Ramos (cell line): ENCODE results near the gene NDUFB10.
"Not testable (repeated sequence)": the region's sequence is repeated elsewhere in the genome, so short reads cannot be mapped to it uniquely, and the experiment has no call there.

Experiments
- in situ Hi-C: fragments of 300-500 bp; cut with MboI; formaldehyde crosslinking; loops from one replicate; pipeline ENCODE4 v1.14.3; 2022; ENCODE audit warnings: low sequenced_read_pairs; ENCODE audit not compliant: unreplicated experiment

NDUFB10 gene

GRCh38 chr16:1923299-1924034 is 35.9 kb upstream of the NDUFB10 start:
- in situ Hi-C loops = no loop called here

- in situ Hi-C loops = no loop called here
These were observed 35.2 kb upstream of the NDUFB10 start for GRCh38 chr16:1924095-1924494.

- in situ Hi-C loops = no loop called here
These were observed 33.1 kb upstream of the NDUFB10 start for GRCh38 chr16:1926271-1926670.

GRCh38 chr16:1929105-1929504 is 30.2 kb upstream of the NDUFB10 start:
- in situ Hi-C loops = no loop called here

- in situ Hi-C loops = loop anchor here (5.0 kb wide), 1 partner anchor 72 kb away; no protein-coding TSS in a partner anchor
These were observed 29.6 kb upstream of the NDUFB10 start for GRCh38 chr16:1929578-1930337.

GRCh38 chr16:1930338-1930720 is 29.0 kb upstream of the NDUFB10 start:
- in situ Hi-C loops = loop anchor here (5.0 kb wide), 1 partner anchor 73 kb away; no protein-coding TSS in a partner anchor

- in situ Hi-C loops = loop anchor here (5.0 kb wide), 1 partner anchor 75 kb away; no protein-coding TSS in a partner anchor
These were observed 27.0 kb upstream of the NDUFB10 start for GRCh38 chr16:1932050-1933028.

GRCh38 chr16:1933097-1933661 is 26.2 kb upstream of the NDUFB10 start:
- in situ Hi-C loops = loop anchor here (5.0 kb wide), 1 partner anchor 76 kb away; no protein-coding TSS in a partner anchor

- in situ Hi-C loops = no loop called here
These were observed 22.3 kb upstream of the NDUFB10 start for GRCh38 chr16:1936945-1937479.

GRCh38 chr16:1938316-1938715 is 21.0 kb upstream of the NDUFB10 start:
- in situ Hi-C loops = no loop called here

GRCh38 chr16:1938910-1939309 is 20.4 kb upstream of the NDUFB10 start:
- in situ Hi-C loops = no loop called here

GRCh38 chr16:1939833-1940232 is 19.5 kb upstream of the NDUFB10 start:
- in situ Hi-C loops = not testable (repeated sequence)

GRCh38 chr16:1940273-1941161 is 18.8 kb upstream of the NDUFB10 start:
- in situ Hi-C loops = no loop called here

- in situ Hi-C loops = no loop called here
These were observed 17.9 kb upstream of the NDUFB10 start for GRCh38 chr16:1941162-1942046.

GRCh38 chr16:1942047-1942809 is 17.1 kb upstream of the NDUFB10 start:
- in situ Hi-C loops = no loop called here

- in situ Hi-C loops = no loop called here
These were observed 16.3 kb upstream of the NDUFB10 start, which contains the start of gene MSRB1 for GRCh38 chr16:1942810-1943726. MSRB1 (minus strand) TSS chr16:1943199; CDS start chr16:1943156, 43 bp downstream.
